Left cardiac atrium (tissue), 4 donors: ENCODE measurements around the gene HLCS. TPM values are rescaled to one million over a fixed set of nuclear protein-coding genes. Genes with fewer than 3 reads are reported as not detected.
A peak's percentile ranks its signal among the peaks of the same experiment; 100 is the strongest.

ENCODE experiments used
- ATAC-seq, 2 donors: fragments of 200-7000 bp; cut with Tn5 transposase; one replicate each; pipeline ENCODE4 v1.9.1; 2020; ENCODE audit warnings: mild to moderate bottlenecking in 2 of 2, moderate library complexity in 2 of 2
- DNase-seq: peaks from one replicate; pipeline ENCODE4 v3.0.0-alpha.2; 2020
- intact Hi-C, 2 donors: fragments of 100-400 bp; cut with DNase I; formaldehyde crosslinking; loops; one replicate each; pipeline versions ENCODE4 v1.14.1 to v1.15.1; 2022 to 2023
- total RNA-seq, 2 donors: library from RNA; stranded (reverse); fragmentation: NEBNext Ultra II Directional; extraction: Animal tissue kit (Norgen Biotek cat#: 25700); gene quantifications; one replicate each; pipeline ENCODE4 v1.2.1, GENCODE V29; 2021
- donor health status: DM: no; HTN: yes; CAD: no.
- donor health status: DM: no; HTN: yes; CAD: no; lungs with severe emphysema.
- donor health status: DM: yes; HTN: yes; CAD: no.
- donor health status: Dilated cardiomyopathy.

Gene HLCS
- total RNA-seq, 2 donors from 2014 or later = 8.3 to 8.9 TPM

- intact Hi-C loops = no loop called here
- ATAC-seq = no peak
- no peak for DNase-seq
Measured at GRCh38 chr21:36724660-36725059, 241.8 kb downstream of the HLCS start.

DNA sequence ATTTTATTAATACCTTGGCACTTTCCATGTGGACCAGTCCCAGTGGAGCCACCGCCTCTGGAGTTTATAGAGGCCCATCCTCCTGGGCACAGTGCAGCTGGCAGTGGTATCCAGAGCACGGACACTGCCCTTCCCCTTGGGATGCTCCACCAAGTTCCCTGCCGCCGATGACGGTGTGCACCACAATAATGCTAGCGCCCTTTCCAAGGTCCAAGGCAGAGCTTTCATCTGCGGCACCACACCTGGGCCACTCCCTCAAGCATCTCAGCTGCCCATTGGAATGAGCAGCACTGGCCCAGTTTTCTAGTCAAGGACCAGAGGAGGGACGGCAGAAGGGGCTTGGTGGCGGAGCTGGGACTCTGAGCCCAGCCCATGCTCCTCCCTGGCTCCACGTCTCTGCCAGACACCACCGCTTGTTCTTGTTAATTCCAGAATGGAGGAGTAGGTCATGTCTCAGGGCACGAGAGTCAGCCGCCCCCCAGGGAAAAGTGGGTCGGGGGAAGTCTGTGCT, 243.0 kb downstream of the HLCS start:
- ATAC-seq (no peak), DNase-seq (no peak)
- intact Hi-C loops = no loop called here

DNA sequence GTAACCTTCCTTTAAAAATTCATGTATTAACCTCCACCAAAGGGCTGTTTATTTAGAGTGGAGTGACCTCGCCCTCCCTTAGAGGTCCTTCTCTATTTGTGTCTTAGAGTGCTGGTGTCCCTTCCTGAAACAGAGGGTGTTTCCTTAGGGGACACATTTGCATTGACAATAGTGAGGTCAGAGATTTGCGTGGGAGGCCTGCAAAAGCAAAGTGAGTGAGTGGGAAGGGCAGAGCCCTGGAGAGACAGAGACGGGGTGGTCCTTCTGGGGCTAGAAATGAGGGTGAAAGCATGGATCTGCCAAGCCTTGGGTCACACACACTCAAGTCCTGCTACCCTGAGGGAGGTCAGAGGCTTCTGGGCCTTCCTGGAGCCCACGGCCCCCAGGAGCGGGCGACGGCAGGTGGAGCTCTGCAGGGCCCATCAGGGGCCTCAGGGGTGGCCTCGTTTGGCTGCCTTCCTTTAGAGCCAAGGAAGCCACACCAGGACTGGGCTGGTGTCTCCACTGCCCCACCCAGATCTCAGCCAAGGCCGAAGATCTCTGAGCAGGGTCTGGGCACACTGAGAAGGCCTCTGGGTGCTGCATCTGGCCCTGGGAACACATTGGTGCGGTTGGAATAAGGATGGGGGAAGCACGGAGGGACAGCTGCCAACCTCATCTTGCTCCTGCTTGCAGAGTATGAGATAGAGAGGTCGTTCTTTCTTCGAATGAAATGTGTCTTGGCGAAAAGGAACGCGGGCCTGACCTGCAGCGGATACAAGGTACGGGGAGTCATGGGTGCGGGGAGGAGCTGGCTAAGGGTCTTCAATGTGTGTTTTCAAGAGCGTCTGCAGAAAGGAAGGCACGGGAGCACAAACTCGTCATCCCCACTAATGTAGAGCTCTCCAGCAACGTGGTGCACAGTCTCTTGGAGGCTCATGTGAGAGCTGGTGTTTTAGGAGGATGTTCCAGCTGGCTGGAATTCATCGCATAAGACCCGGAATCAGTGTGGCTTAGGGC, 243.8 kb downstream of the HLCS start:
- no peak for ATAC-seq
- DNase-seq = no peak
- intact Hi-C loops = no loop called here

DNA sequence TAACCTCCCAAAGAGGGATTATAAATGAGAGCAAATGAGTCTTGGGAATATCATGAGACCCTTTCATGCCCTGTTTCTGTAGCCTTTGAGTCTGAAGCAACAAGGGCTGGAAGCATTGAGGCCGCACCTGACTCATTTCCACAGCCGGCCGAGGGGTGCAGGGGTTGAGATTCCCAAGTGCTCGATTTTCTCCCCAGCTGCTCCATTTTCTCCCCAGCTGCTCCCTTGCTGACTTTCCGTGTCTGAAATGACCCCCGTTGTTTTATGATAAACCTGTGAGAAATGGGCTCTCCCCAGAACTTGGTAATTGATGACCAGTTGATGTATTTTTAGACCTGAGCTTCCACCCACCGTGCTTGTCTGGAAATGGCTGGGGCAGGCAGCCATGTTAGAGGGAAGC, 244.7 kb downstream of the HLCS start:
- no peak for ATAC-seq
- intact Hi-C loops = no loop called here

GRCh38 chr21:36719614-36720013, 246.9 kb downstream of the HLCS start:
- DNase-seq (no peak), ATAC-seq (no peak)
- intact Hi-C loops = no loop called here

More for the DNA sequence above, 244.7 kb downstream of the HLCS start:
- no peak for DNase-seq

- ATAC-seq = peak in 1 of 2 donors; percentile 44
- DNase-seq = no peak
- intact Hi-C loops = no loop called here
Measured at GRCh38 chr21:36718951-36719501, 247.4 kb downstream of the HLCS start.

DNA sequence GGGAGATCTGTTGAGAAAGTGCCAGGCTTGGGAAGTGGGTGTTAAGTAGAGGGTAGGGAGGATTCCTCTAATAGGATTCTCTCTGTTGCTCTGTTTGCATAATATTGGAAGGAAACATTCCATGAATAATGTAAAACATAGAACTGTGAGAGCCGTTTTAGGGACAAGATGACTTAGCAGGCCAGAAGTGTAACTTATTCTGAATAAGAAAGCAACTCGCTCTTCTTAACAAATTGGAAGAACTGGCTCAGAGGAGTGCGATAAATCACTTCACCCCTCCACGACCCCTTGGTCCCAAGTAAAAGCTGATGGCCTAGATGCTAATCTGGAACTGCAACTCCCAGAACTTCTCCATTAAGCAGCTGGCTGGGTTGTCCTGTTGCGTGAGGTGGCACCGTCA, 248.5 kb downstream of the HLCS start:
- no peak for ATAC-seq
- DNase-seq = no peak
- intact Hi-C loops = no loop called here

DNA sequence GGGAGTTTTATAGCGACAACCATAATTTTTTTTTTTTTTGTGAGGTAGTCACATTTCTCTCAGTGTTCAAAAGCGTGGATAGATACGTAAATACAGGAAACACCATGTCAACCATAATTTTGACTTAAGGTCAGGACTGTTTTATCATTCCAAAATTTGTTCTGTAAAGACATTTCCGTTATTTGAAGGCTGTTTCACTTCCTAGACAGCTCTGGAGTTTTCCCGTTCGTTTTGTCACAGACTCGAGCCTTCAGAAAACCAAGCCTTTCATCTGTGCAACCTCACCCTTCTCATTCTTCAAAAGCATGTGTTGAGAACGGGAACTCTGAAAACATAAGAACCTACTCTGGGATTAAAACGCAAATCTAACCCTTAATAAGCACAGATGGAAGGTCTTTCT, 249.6 kb downstream of the HLCS start:
- DNase-seq = no peak
- no peak for ATAC-seq
- intact Hi-C loops = no loop called here

DNA sequence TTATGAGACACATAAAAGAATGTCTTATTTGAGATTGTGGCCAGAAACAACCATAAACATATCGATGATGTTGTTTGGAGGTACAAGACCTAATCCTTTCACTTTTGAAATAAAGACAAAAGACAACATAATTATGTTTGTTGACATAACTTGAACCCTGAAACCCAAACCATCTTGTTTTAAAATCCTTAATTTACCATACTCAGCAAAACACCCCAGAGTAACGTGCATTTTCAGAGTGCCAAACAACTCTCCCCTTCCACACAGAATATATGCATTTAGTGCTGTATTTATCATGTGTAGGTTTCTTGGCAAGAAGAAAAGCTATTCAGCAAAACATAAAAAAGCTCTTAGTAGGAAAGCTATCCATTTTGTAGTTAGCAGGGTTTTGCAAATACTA, 250.1 kb downstream of the HLCS start:
- ATAC-seq (no peak), DNase-seq (no peak)
- intact Hi-C loops = no loop called here

- DNase-seq (no peak), ATAC-seq (no peak)
- intact Hi-C loops = no loop called here
Measured at GRCh38 chr21:36713746-36714145, 252.7 kb downstream of the HLCS start.

DNA sequence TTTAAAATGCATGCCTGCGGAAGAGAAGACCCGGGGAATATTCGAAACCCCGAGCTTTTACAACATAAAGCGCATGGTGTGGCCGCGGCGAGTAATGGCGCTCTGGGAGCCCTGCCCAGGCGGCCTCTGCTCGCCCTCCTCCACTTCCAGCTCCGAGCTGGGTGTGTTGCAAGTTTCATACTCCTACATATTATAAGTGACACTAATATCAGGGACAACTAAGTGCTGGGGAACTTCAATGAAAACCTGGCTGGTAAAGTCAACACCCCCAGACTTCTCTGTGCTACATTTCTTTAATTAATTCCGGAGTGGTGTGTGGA, 255.8 kb downstream of the HLCS start:
- no peak for DNase-seq
- intact Hi-C loops = no loop called here
- no peak for ATAC-seq

- DNase-seq (no peak), ATAC-seq (no peak)
- intact Hi-C loops = no loop called here
Measured at GRCh38 chr21:36709868-36710728, 256.4 kb downstream of the HLCS start.

DNA sequence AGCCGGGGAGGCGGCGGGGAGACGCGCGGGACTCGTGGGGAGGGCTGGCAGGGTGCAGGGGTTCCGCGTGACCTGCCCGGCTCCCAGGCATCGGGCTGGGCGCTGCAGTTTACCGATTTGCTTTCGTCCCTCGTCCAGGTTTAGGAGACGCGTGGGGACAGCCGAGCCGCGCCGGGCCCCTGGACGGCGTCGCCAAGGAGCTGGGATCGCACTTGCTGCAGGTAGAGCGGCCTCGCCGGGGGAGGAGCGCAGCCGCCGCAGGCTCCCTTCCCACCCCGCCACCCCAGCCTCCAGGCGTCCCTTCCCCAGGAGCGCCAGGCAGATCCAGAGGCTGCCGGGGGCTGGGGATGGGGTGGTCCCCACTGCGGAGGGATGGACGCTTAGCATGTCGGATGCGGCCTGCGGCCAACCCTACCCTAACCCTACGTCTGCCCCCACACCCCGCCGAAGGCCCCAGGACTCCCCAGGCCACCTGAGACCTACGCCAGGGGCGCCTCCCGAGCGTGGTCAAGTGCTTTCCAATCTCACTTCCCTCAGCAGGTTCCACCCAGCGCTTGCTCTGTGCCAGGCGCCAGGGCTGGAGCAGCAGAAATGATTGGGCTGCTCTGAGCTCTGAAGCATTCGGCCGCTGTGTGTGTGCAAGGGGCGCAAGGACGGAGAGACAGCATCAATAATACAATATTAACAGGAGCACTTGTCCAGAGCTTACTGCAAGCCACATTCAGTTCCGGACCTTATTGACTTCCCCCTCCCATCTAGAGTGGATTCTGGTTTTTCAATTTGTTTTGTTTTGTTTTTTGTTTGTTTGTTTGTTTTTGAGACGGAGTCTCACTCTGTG, 257.2 kb downstream of the HLCS start:
- DNase-seq = no peak
- intact Hi-C loops = no loop called here
- no peak for ATAC-seq

DNA sequence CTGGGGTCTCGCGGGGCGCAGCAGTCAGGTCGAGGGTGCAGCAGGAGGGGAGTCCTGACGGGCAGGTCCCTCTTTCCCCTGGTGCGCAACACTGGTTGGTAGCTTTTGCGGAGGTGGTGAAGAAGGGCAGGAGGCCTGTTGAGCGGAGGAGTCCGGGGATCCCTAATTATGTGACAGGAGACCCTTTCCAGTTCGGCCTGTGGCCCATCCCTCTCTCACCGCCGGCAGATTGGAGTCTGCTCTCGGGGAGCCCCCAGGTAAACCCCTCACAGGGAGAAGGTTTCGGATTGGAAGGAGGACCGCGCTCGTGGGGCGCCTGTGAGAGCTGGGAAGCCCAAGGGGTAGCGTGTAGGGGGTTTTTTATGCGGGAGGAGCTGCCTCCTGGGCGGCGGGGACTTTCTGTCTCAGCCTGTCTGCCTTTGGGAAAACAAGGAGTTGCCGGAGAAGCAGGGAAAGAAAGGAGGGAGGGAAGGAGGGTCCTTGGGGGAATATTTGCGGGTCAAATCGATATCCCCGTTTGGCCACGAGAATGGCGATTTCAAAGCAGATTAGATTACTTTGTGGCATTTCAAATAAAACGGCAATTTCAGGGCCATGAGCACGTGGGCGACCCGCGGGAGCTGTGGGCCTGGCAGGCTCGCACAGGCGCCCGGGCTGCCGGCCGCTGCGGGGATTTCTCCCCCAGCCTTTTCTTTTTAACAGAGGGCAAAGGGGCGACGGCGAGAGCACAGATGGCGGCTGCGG, 258.0 kb downstream of the HLCS start:
- DNase-seq (no peak), ATAC-seq (no peak)
- intact Hi-C loops = no loop called here

DNA sequence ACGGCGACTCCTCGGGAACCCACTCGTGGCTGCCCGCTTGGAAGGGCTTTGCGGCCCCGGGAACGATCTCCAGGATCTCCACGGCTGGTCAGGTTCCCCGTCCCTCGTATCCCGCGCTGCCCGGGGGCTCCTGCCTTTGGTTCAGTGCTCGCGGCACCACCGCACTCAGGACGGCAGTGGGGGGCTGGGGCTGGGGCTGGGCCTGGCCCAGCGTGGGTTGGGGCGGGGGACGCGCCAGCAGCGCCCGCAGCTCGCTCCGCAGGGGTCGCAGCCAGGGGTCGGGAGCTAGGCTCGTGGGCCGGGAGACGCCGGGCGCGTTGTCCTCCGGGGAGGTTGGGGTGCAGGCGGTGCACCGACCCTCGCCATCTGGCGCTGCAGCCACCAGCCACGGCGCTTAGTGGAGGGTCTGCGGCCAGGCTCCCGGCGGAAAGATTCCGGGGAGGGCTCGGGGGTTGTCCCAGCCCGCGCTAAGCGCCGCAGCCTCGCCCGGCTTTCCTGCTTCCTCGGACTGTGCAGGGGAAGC, 258.6 kb downstream of the HLCS start:
- ATAC-seq (no peak), DNase-seq (no peak)
- intact Hi-C loops = no loop called here

DNA sequence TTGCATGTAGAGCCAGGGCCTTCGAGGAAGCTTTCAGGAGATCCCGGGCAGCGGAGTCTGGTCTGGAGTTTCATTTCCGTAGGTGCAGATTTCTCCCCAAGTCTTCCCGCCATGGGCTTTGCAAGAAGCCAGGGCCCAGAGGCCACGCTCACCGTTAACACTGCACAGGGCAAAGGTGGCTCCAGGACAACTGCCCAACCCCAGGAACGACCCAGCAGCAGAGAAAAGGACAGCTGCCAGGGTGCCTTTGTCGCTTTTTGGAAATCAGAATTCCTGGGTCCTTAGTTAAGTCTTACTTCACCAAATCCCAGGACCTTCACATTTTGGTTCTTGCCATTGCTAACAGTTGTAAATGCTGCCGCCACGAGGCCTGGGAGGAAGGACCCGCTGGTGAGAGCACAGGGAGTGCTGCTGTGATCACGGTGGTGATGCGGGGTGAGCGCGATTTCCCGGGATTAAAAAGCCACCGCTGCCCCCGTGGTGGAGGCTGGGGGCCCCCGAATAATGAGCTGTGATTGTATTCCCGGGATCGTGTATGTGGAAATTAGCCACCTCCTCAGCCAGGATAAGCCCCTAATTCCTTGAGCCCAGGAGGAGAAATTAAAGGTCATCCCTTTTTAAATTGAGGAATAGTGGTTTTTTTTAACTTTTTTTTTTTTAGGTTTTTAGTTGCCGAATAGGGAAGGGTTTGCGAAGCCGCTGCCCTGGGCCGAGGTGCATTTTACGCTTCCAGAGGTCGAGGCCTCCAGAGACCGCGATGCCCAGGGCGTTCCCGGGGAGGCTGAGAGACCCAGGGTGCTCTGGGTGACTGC, 259.3 kb downstream of the HLCS start:
- DNase-seq (no peak), ATAC-seq (no peak)
- intact Hi-C loops = no loop called here

GRCh38 chr21:36706482-36706852, 260.0 kb downstream of the HLCS start:
- intact Hi-C loops = no loop called here
- no peak for DNase-seq
- no peak for ATAC-seq
